ENCODE data around the gene OTOS. TPM values are rescaled to one million over a fixed set of nuclear protein-coding genes. Genes with fewer than 3 reads are reported as not detected.

The OTOS gene
- total RNA-seq, 1 experiment from 2014 or later: not detected

- H3K36me3 ChIP-seq (ENCODE audit: low read depth): no peaks in the 10 kb centered on the region
- no peak overlapping the region for H3K4me2 ChIP-seq
- no TSS peak for BruUV-seq (replicated peaks)
- no peak overlapping the region for H3K4me3 ChIP-seq
- no peaks in the 10 kb centered on the region for H3K4me1 ChIP-seq (replicated peaks; ENCODE audit: insufficient read depth)
- CTCF ChIA-PET: no interaction called here
- TF ChIP-seq EZH2 (IDR thresholded peaks at IDR 0.05; ENCODE audit: low read depth) (no peak), CTCF (conservative IDR thresholded peaks at IDR 0.05) (no peak)
- intact Hi-C loops (cut with micrococcal nuclease; ENCODE audit: unreplicated experiment): no loop called here
- H3K27ac ChIP-seq: no peak overlapping the region
- H2AFZ ChIP-seq: no peak overlapping the region
- POLR2A ChIA-PET (ENCODE audit: unreplicated experiment): no interaction called here
- H3K9me2 ChIP-seq (ENCODE audit: insufficient read depth): no peaks in the 10 kb centered on the region
- no peak for DNase-seq
- H3K9me3 ChIP-seq (ENCODE audit: insufficient read depth, low read depth): no peaks in the 10 kb centered on the region
- no peaks in the 10 kb centered on the region for H3K79me2 ChIP-seq (ENCODE audit: low read depth)
- H3K27me3 ChIP-seq (ENCODE audit: insufficient read depth, low read depth): peaks cover 25% of the 10 kb centered on the region
- H3F3A ChIP-seq (ENCODE audit: insufficient read depth, low read depth): no peaks in the 10 kb centered on the region
- no peaks in the 10 kb centered on the region for H4K20me1 ChIP-seq (ENCODE audit: insufficient read depth)
Measured at GRCh38 chr2:240124651-240125030, 15.8 kb downstream of the OTOS start.

DNA sequence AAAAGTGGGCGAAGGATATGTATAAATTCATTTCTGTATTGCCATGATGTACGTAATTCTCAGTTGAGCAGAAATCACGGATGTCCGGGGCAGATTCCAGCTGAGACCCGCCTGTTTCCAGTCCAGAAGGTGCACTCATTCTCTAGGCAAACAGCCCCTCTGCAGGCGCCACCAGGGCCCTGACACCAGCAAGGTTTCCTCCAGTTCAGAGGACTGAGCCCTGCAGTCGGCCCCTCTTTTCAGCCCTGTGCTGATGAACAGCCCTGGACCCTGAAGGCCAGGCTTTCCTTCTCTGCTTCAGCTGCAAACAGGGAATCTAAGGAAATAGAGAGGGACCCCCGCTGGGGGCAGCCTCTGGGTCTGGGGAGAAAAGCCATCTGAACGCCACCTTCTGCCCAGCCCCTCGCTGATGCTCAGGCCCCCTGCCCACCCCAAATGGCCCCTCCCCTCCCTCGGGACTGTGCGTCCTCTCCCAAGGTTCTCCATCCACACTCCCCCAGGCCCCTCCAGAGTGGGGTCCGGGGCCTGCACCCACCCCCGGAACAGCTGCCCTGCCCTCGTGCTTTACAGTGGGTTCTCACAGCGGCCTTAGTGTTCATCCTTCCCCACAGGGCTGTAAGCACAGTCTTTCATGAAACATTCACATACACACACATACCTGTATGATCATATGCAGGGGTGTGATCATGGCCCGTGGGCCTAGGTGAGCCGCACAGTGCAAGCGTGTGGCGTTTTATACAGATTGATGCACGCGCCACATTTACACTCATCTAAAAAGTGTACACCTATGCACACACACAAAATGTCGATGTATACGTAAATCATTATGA lies 16.4 kb downstream of the OTOS start:
- Histone ChIP-seq H3K4me2 (no peak overlapping the region), H3K36me3 (ENCODE audit: low read depth) (no peaks in the 10 kb centered on the region), H3K27me3 (ENCODE audit: insufficient read depth, low read depth) (peaks cover 31% of the 10 kb centered on the region), H3K9me3 (ENCODE audit: insufficient read depth, low read depth) (no peaks in the 10 kb centered on the region), H3K27ac (no peak overlapping the region), H3F3A (ENCODE audit: insufficient read depth, low read depth) (no peaks in the 10 kb centered on the region), H3K4me1 (replicated peaks; ENCODE audit: insufficient read depth) (no peaks in the 10 kb centered on the region), H4K20me1 (ENCODE audit: insufficient read depth) (no peaks in the 10 kb centered on the region), H3K9me2 (ENCODE audit: insufficient read depth) (no peaks in the 10 kb centered on the region), H3K4me3 (no peak overlapping the region), H2AFZ (no peak overlapping the region), H3K79me2 (ENCODE audit: low read depth) (no peaks in the 10 kb centered on the region)
- ChIA-PET POLR2A (ENCODE audit: unreplicated experiment) (no interaction called here), CTCF (no interaction called here)
- TF ChIP-seq CTCF (conservative IDR thresholded peaks at IDR 0.05) (no peak), EZH2 (IDR thresholded peaks at IDR 0.05; ENCODE audit: low read depth) (no peak)
- intact Hi-C loops (cut with micrococcal nuclease; ENCODE audit: unreplicated experiment): no loop called here
- no peak for DNase-seq
- BruUV-seq (replicated peaks): no TSS peak

- Histone ChIP-seq H3K36me3 (ENCODE audit: low read depth) (no peaks in the 10 kb centered on the region), H3K9me2 (ENCODE audit: insufficient read depth) (no peaks in the 10 kb centered on the region), H3K27ac (no peak overlapping the region), H3K4me1 (replicated peaks; ENCODE audit: insufficient read depth) (no peaks in the 10 kb centered on the region), H3K4me2 (no peak overlapping the region), H3K4me3 (no peak overlapping the region), H4K20me1 (ENCODE audit: insufficient read depth) (no peaks in the 10 kb centered on the region), H2AFZ (no peak overlapping the region), H3K79me2 (ENCODE audit: low read depth) (no peaks in the 10 kb centered on the region), H3F3A (ENCODE audit: insufficient read depth, low read depth) (no peaks in the 10 kb centered on the region), H3K27me3 (ENCODE audit: insufficient read depth, low read depth) (peaks cover 50% of the 10 kb centered on the region), H3K9me3 (ENCODE audit: insufficient read depth, low read depth) (no peaks in the 10 kb centered on the region)
- ChIA-PET POLR2A (ENCODE audit: unreplicated experiment) (no interaction called here), CTCF (no interaction called here)
- no TSS peak for BruUV-seq (replicated peaks)
- no peak for TF ChIP-seq EZH2 (IDR thresholded peaks at IDR 0.05; ENCODE audit: low read depth)
- DNase-seq: no peak
- intact Hi-C loops (cut with micrococcal nuclease; ENCODE audit: unreplicated experiment): no loop called here
Measured at GRCh38 chr2:240121675-240122074, 18.8 kb downstream of the OTOS start.

DNA sequence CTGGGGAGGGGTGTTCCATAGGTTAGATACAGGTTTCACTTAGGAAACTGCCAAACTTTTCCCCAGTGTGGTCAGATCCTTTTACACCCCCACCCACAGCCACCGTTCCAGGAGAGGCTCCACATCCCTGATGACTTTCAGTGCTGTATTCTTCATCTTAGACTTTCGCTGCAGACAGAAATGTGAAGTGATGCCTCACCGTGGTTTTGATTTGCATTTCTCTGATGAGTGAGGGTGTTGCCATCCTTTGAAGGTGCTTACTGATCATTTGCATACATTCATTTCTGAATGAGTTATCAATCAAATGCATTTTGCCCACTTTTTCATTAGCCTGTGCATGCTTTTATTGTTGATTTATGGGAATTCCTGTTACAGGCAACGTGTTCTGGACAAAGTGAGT lies 19.3 kb downstream of the OTOS start:
- no peaks in the 10 kb centered on the region for H3K4me1 ChIP-seq (replicated peaks; ENCODE audit: insufficient read depth)
- H3K36me3 ChIP-seq (ENCODE audit: low read depth): no peaks in the 10 kb centered on the region
- no peaks in the 10 kb centered on the region for H3K9me2 ChIP-seq (ENCODE audit: insufficient read depth)
- no TSS peak for BruUV-seq (replicated peaks)
- TF ChIP-seq CTCF (conservative IDR thresholded peaks at IDR 0.05): no peak
- TF ChIP-seq EZH2 (IDR thresholded peaks at IDR 0.05; ENCODE audit: low read depth): no peak
- intact Hi-C loops (cut with micrococcal nuclease; ENCODE audit: unreplicated experiment): no loop called here
- H2AFZ ChIP-seq: no peak overlapping the region
- H3K27ac ChIP-seq: no peak overlapping the region
- no peaks in the 10 kb centered on the region for H3K9me3 ChIP-seq (ENCODE audit: insufficient read depth, low read depth)
- H3F3A ChIP-seq (ENCODE audit: insufficient read depth, low read depth): no peaks in the 10 kb centered on the region
- no peak overlapping the region for H3K4me2 ChIP-seq
- POLR2A ChIA-PET (ENCODE audit: unreplicated experiment): no interaction called here
- no peaks in the 10 kb centered on the region for H4K20me1 ChIP-seq (ENCODE audit: insufficient read depth)
- CTCF ChIA-PET: no interaction called here
- DNase-seq: no peak
- no peak overlapping the region for H3K4me3 ChIP-seq
- H3K79me2 ChIP-seq (ENCODE audit: low read depth): no peaks in the 10 kb centered on the region
- peaks cover 54% of the 10 kb centered on the region for H3K27me3 ChIP-seq (ENCODE audit: insufficient read depth, low read depth)
